Measurements from ENCODE around the gene DYNLL1. TPM values are rescaled to one million over a fixed set of nuclear protein-coding genes. Genes with fewer than 3 reads are reported as not detected.
A peak's percentile ranks its signal among the peaks of the same experiment; 100 is the strongest.

DYNLL1 gene
- total and polyA plus RNA-seq, 4 donors = 101 to 275 (median 183) TPM

DNA sequence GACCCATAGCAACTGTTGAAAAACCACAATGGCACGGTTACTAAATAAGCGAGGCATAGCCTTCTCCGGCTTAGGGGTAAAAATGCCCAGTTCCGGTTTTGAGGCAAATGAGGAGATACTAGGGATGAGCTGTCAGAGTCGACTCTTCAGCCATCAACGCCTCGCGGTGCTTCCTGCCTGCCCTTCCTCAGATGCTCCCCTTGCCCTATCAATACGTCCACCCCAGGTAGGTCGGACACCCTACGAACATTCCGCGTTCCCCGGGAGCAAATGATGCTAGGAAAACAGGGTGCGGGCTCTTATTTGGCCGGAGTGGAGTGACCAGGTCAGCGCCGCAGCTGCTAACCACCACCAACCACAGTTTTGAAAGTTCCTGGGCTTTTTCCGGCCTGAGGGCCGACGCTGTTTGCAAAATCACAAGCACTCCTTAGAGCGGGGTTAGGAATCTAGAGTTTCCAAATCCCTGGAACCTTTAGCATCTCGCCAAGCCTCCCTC is 27.5 kb upstream of the DYNLL1 start:
- Histone ChIP-seq H3K4me1 (ENCODE audit: control insufficient read depth in 4 of 4, insufficient read depth in 4 of 4, low read length in 3 of 4) (peaks cover 0 to 29% (median 17%) of the 10 kb centered on the region in 4 donors), H3K27me3 (ENCODE audit: control insufficient read depth in 4 of 4, insufficient read depth in 4 of 4, low read length in 3 of 4) (no peaks in the 10 kb centered on the region), H3K4me3 (ENCODE audit: low read depth in 1 of 3, low read length in 3 of 3) (peak overlapping the region; percentile 55 to 96 (median 85)), H3K27ac (ENCODE audit: low read depth in 1 of 2, low read length in 2 of 2) (peak overlapping the region; percentile 89 to 92), H3K9me3 (ENCODE audit: control insufficient read depth in 4 of 4, low read length in 3 of 4) (no peaks in the 10 kb centered on the region), H3K9ac (ENCODE audit: low read depth in 1 of 2, low read length in 2 of 2) (peak overlapping the region; percentile 64 to 72), H3K36me3 (ENCODE audit: control insufficient read depth in 4 of 4, insufficient read depth in 3 of 4, low read depth in 1 of 4, low read length in 3 of 4) (peaks cover 2 to 28% (median 23%) of the 10 kb centered on the region in 4 donors)
- WGBS = 2% methylated on average over 23 of the region's 23 CpGs
- DNase-seq (ENCODE audit: low spot score) = peak; percentile 48
- TF ChIP-seq RXRA (IDR thresholded peaks at IDR 0.05) = peak in 1 of 2 donors; percentile 28
- no peak for TF ChIP-seq HNF4A (conservative IDR thresholded peaks at IDR 0.05)
- TF ChIP-seq, protein P1, sequence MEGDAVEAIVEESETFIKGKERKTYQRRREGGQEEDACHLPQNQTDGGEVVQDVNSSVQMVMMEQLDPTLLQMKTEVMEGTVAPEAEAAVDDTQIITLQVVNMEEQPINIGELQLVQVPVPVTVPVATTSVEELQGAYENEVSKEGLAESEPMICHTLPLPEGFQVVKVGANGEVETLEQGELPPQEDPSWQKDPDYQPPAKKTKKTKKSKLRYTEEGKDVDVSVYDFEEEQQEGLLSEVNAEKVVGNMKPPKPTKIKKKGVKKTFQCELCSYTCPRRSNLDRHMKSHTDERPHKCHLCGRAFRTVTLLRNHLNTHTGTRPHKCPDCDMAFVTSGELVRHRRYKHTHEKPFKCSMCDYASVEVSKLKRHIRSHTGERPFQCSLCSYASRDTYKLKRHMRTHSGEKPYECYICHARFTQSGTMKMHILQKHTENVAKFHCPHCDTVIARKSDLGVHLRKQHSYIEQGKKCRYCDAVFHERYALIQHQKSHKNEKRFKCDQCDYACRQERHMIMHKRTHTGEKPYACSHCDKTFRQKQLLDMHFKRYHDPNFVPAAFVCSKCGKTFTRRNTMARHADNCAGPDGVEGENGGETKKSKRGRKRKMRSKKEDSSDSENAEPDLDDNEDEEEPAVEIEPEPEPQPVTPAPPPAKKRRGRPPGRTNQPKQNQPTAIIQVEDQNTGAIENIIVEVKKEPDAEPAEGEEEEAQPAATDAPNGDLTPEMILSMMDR (IDR thresholded peaks at IDR 0.05; ENCODE audit: low read depth, low read length, missing input control) = no peak
- no peak for TF ChIP-seq EGR1 (IDR thresholded peaks at IDR 0.05; ENCODE audit: low read depth in 2 of 2)
- TF ChIP-seq, protein P2, sequence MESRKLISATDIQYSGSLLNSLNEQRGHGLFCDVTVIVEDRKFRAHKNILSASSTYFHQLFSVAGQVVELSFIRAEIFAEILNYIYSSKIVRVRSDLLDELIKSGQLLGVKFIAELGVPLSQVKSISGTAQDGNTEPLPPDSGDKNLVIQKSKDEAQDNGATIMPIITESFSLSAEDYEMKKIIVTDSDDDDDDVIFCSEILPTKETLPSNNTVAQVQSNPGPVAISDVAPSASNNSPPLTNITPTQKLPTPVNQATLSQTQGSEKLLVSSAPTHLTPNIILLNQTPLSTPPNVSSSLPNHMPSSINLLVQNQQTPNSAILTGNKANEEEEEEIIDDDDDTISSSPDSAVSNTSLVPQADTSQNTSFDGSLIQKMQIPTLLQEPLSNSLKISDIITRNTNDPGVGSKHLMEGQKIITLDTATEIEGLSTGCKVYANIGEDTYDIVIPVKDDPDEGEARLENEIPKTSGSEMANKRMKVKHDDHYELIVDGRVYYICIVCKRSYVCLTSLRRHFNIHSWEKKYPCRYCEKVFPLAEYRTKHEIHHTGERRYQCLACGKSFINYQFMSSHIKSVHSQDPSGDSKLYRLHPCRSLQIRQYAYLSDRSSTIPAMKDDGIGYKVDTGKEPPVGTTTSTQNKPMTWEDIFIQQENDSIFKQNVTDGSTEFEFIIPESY (IDR thresholded peaks at IDR 0.05) = no peak
- TF ChIP-seq YY1 (IDR thresholded peaks at IDR 0.05) = peak; percentile 30
- TF ChIP-seq FOXA2 (IDR thresholded peaks at IDR 0.05) = no peak
- TF ChIP-seq, protein P3, sequence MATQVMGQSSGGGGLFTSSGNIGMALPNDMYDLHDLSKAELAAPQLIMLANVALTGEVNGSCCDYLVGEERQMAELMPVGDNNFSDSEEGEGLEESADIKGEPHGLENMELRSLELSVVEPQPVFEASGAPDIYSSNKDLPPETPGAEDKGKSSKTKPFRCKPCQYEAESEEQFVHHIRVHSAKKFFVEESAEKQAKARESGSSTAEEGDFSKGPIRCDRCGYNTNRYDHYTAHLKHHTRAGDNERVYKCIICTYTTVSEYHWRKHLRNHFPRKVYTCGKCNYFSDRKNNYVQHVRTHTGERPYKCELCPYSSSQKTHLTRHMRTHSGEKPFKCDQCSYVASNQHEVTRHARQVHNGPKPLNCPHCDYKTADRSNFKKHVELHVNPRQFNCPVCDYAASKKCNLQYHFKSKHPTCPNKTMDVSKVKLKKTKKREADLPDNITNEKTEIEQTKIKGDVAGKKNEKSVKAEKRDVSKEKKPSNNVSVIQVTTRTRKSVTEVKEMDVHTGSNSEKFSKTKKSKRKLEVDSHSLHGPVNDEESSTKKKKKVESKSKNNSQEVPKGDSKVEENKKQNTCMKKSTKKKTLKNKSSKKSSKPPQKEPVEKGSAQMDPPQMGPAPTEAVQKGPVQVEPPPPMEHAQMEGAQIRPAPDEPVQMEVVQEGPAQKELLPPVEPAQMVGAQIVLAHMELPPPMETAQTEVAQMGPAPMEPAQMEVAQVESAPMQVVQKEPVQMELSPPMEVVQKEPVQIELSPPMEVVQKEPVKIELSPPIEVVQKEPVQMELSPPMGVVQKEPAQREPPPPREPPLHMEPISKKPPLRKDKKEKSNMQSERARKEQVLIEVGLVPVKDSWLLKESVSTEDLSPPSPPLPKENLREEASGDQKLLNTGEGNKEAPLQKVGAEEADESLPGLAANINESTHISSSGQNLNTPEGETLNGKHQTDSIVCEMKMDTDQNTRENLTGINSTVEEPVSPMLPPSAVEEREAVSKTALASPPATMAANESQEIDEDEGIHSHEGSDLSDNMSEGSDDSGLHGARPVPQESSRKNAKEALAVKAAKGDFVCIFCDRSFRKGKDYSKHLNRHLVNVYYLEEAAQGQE (IDR thresholded peaks at IDR 0.05) = no peak
- TF ChIP-seq NR2F2 (IDR thresholded peaks at IDR 0.05) = no peak

DNA sequence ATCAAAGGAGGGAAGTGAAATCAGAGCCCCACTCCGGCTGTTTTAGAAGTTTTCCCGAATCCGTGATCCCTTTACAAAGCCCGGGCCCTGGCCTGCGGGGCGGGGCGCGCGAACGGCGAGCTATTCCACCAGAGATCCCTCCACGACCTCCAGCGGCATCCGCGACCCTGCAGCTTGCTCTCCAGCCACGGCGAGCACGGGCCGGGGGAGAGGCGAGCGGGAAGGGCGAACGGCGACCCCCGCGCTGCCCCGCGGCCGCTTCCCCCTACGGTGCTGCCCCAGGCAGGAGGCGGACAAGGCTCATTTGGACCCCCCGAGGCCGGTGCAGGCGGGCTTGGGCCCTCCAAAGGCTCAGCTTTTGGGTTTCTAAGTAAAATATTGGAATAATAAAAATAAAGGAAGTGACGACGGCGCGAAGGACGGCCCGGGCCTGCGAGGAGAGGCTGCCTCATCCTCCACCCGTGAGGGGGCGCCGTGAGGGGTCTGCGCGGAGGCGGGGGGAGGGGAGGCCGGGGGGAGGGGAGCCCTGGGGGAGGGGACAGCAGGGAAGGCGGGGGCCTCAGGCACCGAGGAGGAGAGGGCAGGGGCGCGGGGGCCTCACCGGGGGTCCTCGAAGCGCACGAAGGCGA is 27.0 kb upstream of the DYNLL1 start:
- peak overlapping the region; percentile 85 to 96 (median 86) for H3K4me3 ChIP-seq (ENCODE audit: low read depth in 1 of 3, low read length in 3 of 3)
- H3K9me3 ChIP-seq (ENCODE audit: control insufficient read depth in 4 of 4, low read length in 3 of 4) = no peaks in the 10 kb centered on the region
- peak overlapping the region; percentile 89 to 92 for H3K27ac ChIP-seq (ENCODE audit: low read depth in 1 of 2, low read length in 2 of 2)
- peak; percentile 65 for DNase-seq (ENCODE audit: low spot score)
- peaks cover 2 to 22% (median 17%) of the 10 kb centered on the region in 4 donors for H3K36me3 ChIP-seq (ENCODE audit: control insufficient read depth in 4 of 4, insufficient read depth in 3 of 4, low read depth in 1 of 4, low read length in 3 of 4)
- TF ChIP-seq NR2F2 (IDR thresholded peaks at IDR 0.05) (peak; percentile 47), SP1 (IDR thresholded peaks at IDR 0.05) (no peak)
- H3K4me1 ChIP-seq (ENCODE audit: control insufficient read depth in 4 of 4, insufficient read depth in 4 of 4, low read length in 3 of 4) = peaks cover 0 to 29% (median 17%) of the 10 kb centered on the region in 4 donors
- H3K9ac ChIP-seq (ENCODE audit: low read depth in 1 of 2, low read length in 2 of 2) = peak overlapping the region; percentile 64 to 72
- no peaks in the 10 kb centered on the region for H3K27me3 ChIP-seq (ENCODE audit: control insufficient read depth in 4 of 4, insufficient read depth in 4 of 4, low read length in 3 of 4)
- under 1% methylated on average over 57 of the region's 57 CpGs for WGBS

Measured in liver (tissue), 9 donors.